GM18870 (cell line): ENCODE measurements around the gene TRIO.
A peak's percentile ranks its signal among the peaks of the same experiment; 100 is the strongest.

Experiments used
- ATAC-seq: cut with Tn5 transposase; IDR thresholded peaks from one replicate; pipeline ENCODE4 v1.9.1; 2021; ENCODE audit warnings: moderate library complexity; ENCODE audit not compliant: unreplicated experiment

The TRIO gene

GRCh38 chr5:14343376-14343775 is 200.2 kb downstream of the TRIO start:
- no peak for ATAC-seq

GRCh38 chr5:14347522-14347921 is 204.4 kb downstream of the TRIO start:
- ATAC-seq = no peak

- no peak for ATAC-seq
Measured at GRCh38 chr5:14348142-14348541, 205.0 kb downstream of the TRIO start.

- no peak for ATAC-seq
Measured at GRCh38 chr5:14349029-14349428, 205.9 kb downstream of the TRIO start.

GRCh38 chr5:14351086-14351661 is 208.0 kb downstream of the TRIO start:
- no peak for ATAC-seq

GRCh38 chr5:14351845-14352712 is 208.9 kb downstream of the TRIO start:
- ATAC-seq = peak; percentile 81

- ATAC-seq = no peak
Measured at GRCh38 chr5:14353726-14354474, 210.8 kb downstream of the TRIO start.

GRCh38 chr5:14355391-14355790 is 212.2 kb downstream of the TRIO start:
- ATAC-seq = no peak

- peak; percentile 60 for ATAC-seq
Measured at GRCh38 chr5:14356305-14356704, 213.2 kb downstream of the TRIO start.

GRCh38 chr5:14357441-14357840 is 214.3 kb downstream of the TRIO start:
- no peak for ATAC-seq

GRCh38 chr5:14357851-14358250 is 214.7 kb downstream of the TRIO start:
- no peak for ATAC-seq

- ATAC-seq = no peak
Measured at GRCh38 chr5:14358536-14358935, 215.4 kb downstream of the TRIO start.

GRCh38 chr5:14359069-14360043 is 216.2 kb downstream of the TRIO start:
- no peak for ATAC-seq

- no peak for ATAC-seq
Measured at GRCh38 chr5:14362491-14362890, 219.3 kb downstream of the TRIO start.

GRCh38 chr5:14364096-14364495 is 221.0 kb downstream of the TRIO start:
- ATAC-seq = no peak

- no peak for ATAC-seq
Measured at GRCh38 chr5:14364576-14365472, 221.7 kb downstream of the TRIO start.

GRCh38 chr5:14365831-14366430 is 222.8 kb downstream of the TRIO start:
- ATAC-seq = no peak

GRCh38 chr5:14366763-14367162 is 223.6 kb downstream of the TRIO start:
- no peak for ATAC-seq

GRCh38 chr5:14367364-14367763 is 224.2 kb downstream of the TRIO start:
- no peak for ATAC-seq
